Heart left ventricle (tissue), 16 donors: ENCODE measurements around the gene RNF26. TPM values are rescaled to one million over a fixed set of nuclear protein-coding genes. Genes with fewer than 3 reads are reported as not detected.

Experiments used
- ATAC-seq, 4 donors: fragments of 200-7000 bp; cut with Tn5 transposase; one replicate each; pipeline ENCODE4 v1.9.1; 2020 to 2022; ENCODE audit warnings: moderate library complexity in 4 of 4, mild to moderate bottlenecking in 3 of 4, moderate number of reproducible peaks in 1 of 4
- DNase-seq, 5 donors: peaks; one replicate each; pipeline ENCODE4 v3.0.0-alpha.2; 2020
- H3K27ac ChIP-seq, 12 donors: fragments of 200-600 bp; sonication (generic) in 4 of 12; one replicate each; pipeline versions ENCODE4 v1.5.0 to v1.8.0; 2016 to 2022; ENCODE audit warnings: mild to moderate bottlenecking in 2 of 12
- H3K27me3 ChIP-seq, 9 donors: fragments of 200-600 bp; sonication (generic) in 2 of 9; one replicate each; pipeline versions ENCODE4 v1.5.1 to v1.8.0; 2016 to 2022; ENCODE audit warnings: mild to moderate bottlenecking in 3 of 9
- H3K36me3 ChIP-seq, 9 donors: fragments of 200-600 bp; sonication (generic) in 2 of 9; one replicate each; pipeline versions ENCODE4 v1.5.0 to v1.8.0; 2018 to 2022; ENCODE audit warnings: mild to moderate bottlenecking in 2 of 9
- H3K4me1 ChIP-seq, 12 donors: fragments of 200-600 bp; sonication (generic) in 4 of 12; one replicate each; pipeline versions ENCODE4 v1.5.0 to v1.8.0; 2016 to 2022; ENCODE audit warnings: mild to moderate bottlenecking in 3 of 12
- H3K4me3 ChIP-seq, 12 donors: fragments of 200-600 bp; sonication (generic) in 4 of 12; one replicate each; pipeline versions ENCODE4 v1.5.0 to v1.8.0; 2017 to 2022; ENCODE audit warnings: mild to moderate bottlenecking in 9 of 12, moderate library complexity in 4 of 12
- H3K9me3 ChIP-seq, 12 donors: fragments of 200-600 bp; sonication (generic) in 4 of 12; one replicate each; pipeline versions ENCODE4 v1.5.0 to v1.8.0; 2016 to 2022; ENCODE audit warnings: mild to moderate bottlenecking in 1 of 12
- CTCF ChIP-seq, 12 donors: fragments of 200-600 bp; sonication (generic) in 4 of 12; IDR thresholded peaks; one replicate each; pipeline versions ENCODE4 v1.5.0 to v1.8.0; 2018 to 2022; ENCODE audit warnings: antibody characterized with exemption in 12 of 12, mild to moderate bottlenecking in 5 of 12
- POLR2A ChIP-seq, 2 donors: fragments of 450-650 bp; IDR thresholded peaks; one replicate each; pipeline ENCODE4 v1.6.1; 2017; ENCODE audit warnings: antibody characterized with exemption in 2 of 2, mild to moderate bottlenecking in 2 of 2, moderate library complexity in 2 of 2
- WGBS, 4 donors: extraction: QIAGEN DNeasy Blood & Tissue Kit in 2 of 4; methylation state at CpG; one replicate each; pipeline versions ENCODE4 v1.1.5 to v1.1.7; 2013 to 2018; 5-methylcytosine and 5-hydroxymethylcytosine counted together
- intact Hi-C, 10 donors: fragments of 100-400 bp; cut with DNase I; formaldehyde crosslinking; loops; one replicate each; pipeline versions ENCODE4 v1.11.1 to v1.14.2; 2022
- polyA plus RNA-seq, 2 donors: library from polyadenylated mRNA; stranded (reverse); fragments of 200-250 nt; gene quantifications; one replicate each; pipeline ENCODE4 v1.2.3, GENCODE V29; 2013
- total RNA-seq, 9 donors: library from RNA; depleted of rRNA in 2 of 9; stranded (reverse); fragments of >200 nt in 2 of 9; fragmentation: NEBNext Ultra II Directional in 3 of 9; extraction: Animal tissue kit (Norgen Biotek cat#: 25700) in 3 of 9; gene quantifications; one replicate each; pipeline versions ENCODE4 v1.1.0 to v1.2.4, GENCODE V29; 2016 to 2023
- donor health status: ischemic (EF 13 %, LVEDD 7.1; RV severe dilation, severe dysfunction).
- donor health status: healthy with polysubstance abuse.
- donor health status: DM: no; HTN: yes; CAD: no.
- donor health status: DM: no; HTN: no; CAD: no.
- donor health status: ischemic (EF 25% LVEDD 6.9; RV normal size, moderate dysfunction).
- donor health status: ischemic (EF 25% LVEDD 5.7; RV mildly dilated, moderate dysfunction).
- donor health status: healthy.
- donor health status: DM: yes; HTN: yes; CAD: no.
- donor health status: ischemic (EF 35%, LVEDD 5.7; RV mildly dilated, moderate dysfunction).
- donor health status: nonischemic (EF 11% LVEDD 7.7; RV severe dilation, severe dysfunction).
- donor health status: DM: yes; HTN: yes; CAD: no.
- donor health status: PGD.
- donor health status: ischemic (EF 29% LVEDD 5.4; RV normal size, mild dysfunction).
- donor health status: nonischemic (EF 23%, LVEDD 6.1; RV moderate dilation, normal function).

The RNF26 gene
- total and polyA plus RNA-seq, 11 donors: 6.2 to 22.4 (median 11.8) TPM

GRCh38 chr11:119361056-119361787 is 26.9 kb downstream of the RNF26 start:
- intact Hi-C loops: no loop called here
- Histone ChIP-seq H3K36me3 (peaks cover 0 to 37% (median 23%) of the 10 kb centered on the region in 9 donors), H3K27me3 (peaks cover 0 to 27% (median 0%) of the 10 kb centered on the region in 9 donors), H3K9me3 (no peaks in the 10 kb centered on the region), H3K4me1 (peaks cover 0 to 72% (median 37%) of the 10 kb centered on the region in 12 donors), H3K27ac (peak overlapping the region; percentile 81 to 100 (median 94)), H3K4me3 (peak overlapping the region in 10 of 12 donors; percentile 50 to 80 (median 62))
- DNase-seq: peak; percentile 66 to 89 (median 78)
- TF ChIP-seq CTCF (IDR thresholded peaks at IDR 0.05) (no peak), POLR2A (IDR thresholded peaks at IDR 0.05) (no peak)
- WGBS, 4 donors: 25 to 43% (median 33%) methylated on average over 8 of the region's 8 CpGs
- peak; percentile 78 to 86 (median 84) for ATAC-seq

- H3K4me3 ChIP-seq: peak overlapping the region; percentile 16 to 80 (median 60)
- WGBS, 4 donors: 43 to 58% (median 46%) methylated on average over 11 of the region's 11 CpGs
- peak overlapping the region; percentile 81 to 100 (median 94) for H3K27ac ChIP-seq
- ATAC-seq (peak in 3 of 4 donors; percentile 12 to 40 (median 30)), DNase-seq (peak in 1 of 5 donors; percentile 14)
- TF ChIP-seq CTCF (IDR thresholded peaks at IDR 0.05): no peak
- TF ChIP-seq POLR2A (IDR thresholded peaks at IDR 0.05): no peak
- peaks cover 0 to 73% (median 39%) of the 10 kb centered on the region in 12 donors for H3K4me1 ChIP-seq
- intact Hi-C loops: no loop called here
- H3K9me3 ChIP-seq: no peaks in the 10 kb centered on the region
- H3K27me3 ChIP-seq: peaks cover 0 to 33% (median 0%) of the 10 kb centered on the region in 9 donors
- peaks cover 0 to 31% (median 23%) of the 10 kb centered on the region in 9 donors for H3K36me3 ChIP-seq
These were observed 27.8 kb downstream of the RNF26 start for GRCh38 chr11:119361941-119362725.

DNA sequence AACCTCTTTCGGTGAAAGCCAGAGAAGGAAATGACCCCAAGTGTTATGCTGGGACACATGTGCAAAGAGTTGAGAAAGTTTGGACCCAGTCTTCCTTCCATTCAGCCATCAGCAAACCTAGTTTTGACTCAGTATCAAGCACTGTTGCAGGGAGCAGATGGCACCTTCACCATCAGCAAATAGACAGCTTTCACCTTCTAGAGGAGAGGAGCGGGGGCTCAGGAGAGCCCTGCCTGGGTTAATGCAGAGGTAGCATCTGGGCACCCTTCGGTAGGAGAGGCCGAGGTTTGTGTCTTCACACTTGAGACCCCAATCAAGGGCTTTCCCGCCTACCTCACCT is 28.4 kb downstream of the RNF26 start:
- TF ChIP-seq CTCF (IDR thresholded peaks at IDR 0.05): no peak
- H3K4me3 ChIP-seq: peak overlapping the region; percentile 16 to 80 (median 60)
- 42 to 71% (median 60%) methylated on average over 1 to 5 of the region's 5 CpGs for WGBS, 4 donors
- intact Hi-C loops: no loop called here
- H3K27ac ChIP-seq: peak overlapping the region; percentile 81 to 100 (median 94)
- H3K9me3 ChIP-seq: no peaks in the 10 kb centered on the region
- peaks cover 0 to 34% (median 0%) of the 10 kb centered on the region in 9 donors for H3K27me3 ChIP-seq
- H3K36me3 ChIP-seq: peaks cover 0 to 26% (median 20%) of the 10 kb centered on the region in 9 donors
- ATAC-seq: no peak
- peaks cover 0 to 73% (median 43%) of the 10 kb centered on the region in 12 donors for H3K4me1 ChIP-seq
- DNase-seq: no peak
